ENCODE results near the gene DDX41. TPM values are rescaled to one million over a fixed set of nuclear protein-coding genes. Genes with fewer than 3 reads are reported as not detected.

Gene DDX41
- total RNA-seq, 3 donors from 2014 or later (not counting 1 experiment from before 2014, with no cell fraction given), result 66.6 to 106 (median 78.3) TPM

GRCh38 chr5:177467436-177467835, 49.3 kb downstream of the DDX41 start:
- H3K4me1 Mint-ChIP-seq, result peaks cover 14 to 30% of the 10 kb centered on the region in 2 donors
- 93% methylated on average over 31 of the region's 31 CpGs for WGBS (ENCODE audit: insufficient coverage)

GRCh38 chr5:177466861-177467260, 49.9 kb downstream of the DDX41 start:
- no peak for DNase-seq
- intact Hi-C loops (cut with micrococcal nuclease), result no loop called here

More at GRCh38 chr5:177467436-177467835, 49.3 kb downstream of the DDX41 start:
- no peak overlapping the region for H3K27ac ChIP-seq (ENCODE audit: low read length)
- Mint-ChIP-seq H3K4me3 (no peak overlapping the region), H3K27ac (no peak overlapping the region), H3K27me3 (ENCODE audit: low read depth in 2 of 2) (no peaks in the 10 kb centered on the region), H3K9me3 (no peaks in the 10 kb centered on the region), H3K36me3 (no peaks in the 10 kb centered on the region)
- DNase-seq, result no peak
- H3K36me3 ChIP-seq (ENCODE audit: control insufficient read depth, insufficient read depth, low read length), result no peaks in the 10 kb centered on the region
- peaks cover 24% of the 10 kb centered on the region for H3K4me1 ChIP-seq (ENCODE audit: control insufficient read depth, insufficient read depth, low read length)
- intact Hi-C loops (cut with micrococcal nuclease), result no loop called here
- no peak for TF ChIP-seq CTCF (IDR thresholded peaks at IDR 0.05)
- no peak overlapping the region for H3K4me3 ChIP-seq (ENCODE audit: low read length)
- ATAC-seq, result no peak
- peaks cover 5% of the 10 kb centered on the region for H3K27me3 ChIP-seq (ENCODE audit: control insufficient read depth, insufficient read depth, low read length)
- no peaks in the 10 kb centered on the region for H3K9me3 ChIP-seq (ENCODE audit: control insufficient read depth, insufficient read depth, low read length)

GRCh38 chr5:177465044-177465443, 51.7 kb downstream of the DDX41 start:
- H3K27ac ChIP-seq (ENCODE audit: low read length), result no peak overlapping the region
- peaks cover 18% of the 10 kb centered on the region for H3K4me1 ChIP-seq (ENCODE audit: control insufficient read depth, insufficient read depth, low read length)
- Mint-ChIP-seq H3K27me3 (ENCODE audit: low read depth in 2 of 2) (no peaks in the 10 kb centered on the region), H3K36me3 (no peaks in the 10 kb centered on the region), H3K27ac (no peak overlapping the region), H3K4me3 (no peak overlapping the region), H3K4me1 (peaks cover 14 to 17% of the 10 kb centered on the region in 2 donors), H3K9me3 (no peaks in the 10 kb centered on the region)
- no peaks in the 10 kb centered on the region for H3K27me3 ChIP-seq (ENCODE audit: control insufficient read depth, insufficient read depth, low read length)
- intact Hi-C loops (cut with micrococcal nuclease), result no loop called here
- no peak for ATAC-seq
- no peaks in the 10 kb centered on the region for H3K36me3 ChIP-seq (ENCODE audit: control insufficient read depth, insufficient read depth, low read length)
- no peak for TF ChIP-seq CTCF (IDR thresholded peaks at IDR 0.05)
- 98% methylated on average over 6 of the region's 11 CpGs for WGBS (ENCODE audit: insufficient coverage)
- no peaks in the 10 kb centered on the region for H3K9me3 ChIP-seq (ENCODE audit: control insufficient read depth, insufficient read depth, low read length)
- no peak for DNase-seq
- no peak overlapping the region for H3K4me3 ChIP-seq (ENCODE audit: low read length)

More at GRCh38 chr5:177466861-177467260, 49.9 kb downstream of the DDX41 start:
- Mint-ChIP-seq H3K4me3 (no peak overlapping the region), H3K9me3 (no peaks in the 10 kb centered on the region), H3K36me3 (no peaks in the 10 kb centered on the region), H3K4me1 (peaks cover 14 to 24% of the 10 kb centered on the region in 2 donors), H3K27me3 (ENCODE audit: low read depth in 2 of 2) (no peaks in the 10 kb centered on the region), H3K27ac (no peak overlapping the region)
- TF ChIP-seq CTCF (IDR thresholded peaks at IDR 0.05), result no peak
- peaks cover 24% of the 10 kb centered on the region for H3K4me1 ChIP-seq (ENCODE audit: control insufficient read depth, insufficient read depth, low read length)
- no peaks in the 10 kb centered on the region for H3K36me3 ChIP-seq (ENCODE audit: control insufficient read depth, insufficient read depth, low read length)
- H3K27me3 ChIP-seq (ENCODE audit: control insufficient read depth, insufficient read depth, low read length), result no peaks in the 10 kb centered on the region
- no peak overlapping the region for H3K27ac ChIP-seq (ENCODE audit: low read length)
- no peaks in the 10 kb centered on the region for H3K9me3 ChIP-seq (ENCODE audit: control insufficient read depth, insufficient read depth, low read length)
- 94% methylated on average over 25 of the region's 25 CpGs for WGBS (ENCODE audit: insufficient coverage)
- H3K4me3 ChIP-seq (ENCODE audit: low read length), result no peak overlapping the region
- no peak for ATAC-seq

- Mint-ChIP-seq H3K4me1 (peaks cover 0 to 5% of the 10 kb centered on the region in 2 donors), H3K4me3 (no peak overlapping the region), H3K36me3 (no peaks in the 10 kb centered on the region), H3K27ac (no peak overlapping the region), H3K27me3 (ENCODE audit: low read depth in 2 of 2) (no peaks in the 10 kb centered on the region), H3K9me3 (no peaks in the 10 kb centered on the region)
- no peak overlapping the region for H3K27ac ChIP-seq (ENCODE audit: low read length)
- no peak for ATAC-seq
- no peak for DNase-seq
- H3K4me1 ChIP-seq (ENCODE audit: control insufficient read depth, insufficient read depth, low read length), result peaks cover 14% of the 10 kb centered on the region
- TF ChIP-seq CTCF (IDR thresholded peaks at IDR 0.05), result no peak
- no peaks in the 10 kb centered on the region for H3K36me3 ChIP-seq (ENCODE audit: control insufficient read depth, insufficient read depth, low read length)
- no peak overlapping the region for H3K4me3 ChIP-seq (ENCODE audit: low read length)
- 46% methylated on average over 27 of the region's 27 CpGs for WGBS (ENCODE audit: insufficient coverage)
- intact Hi-C loops (cut with micrococcal nuclease), result no loop called here
- H3K9me3 ChIP-seq (ENCODE audit: control insufficient read depth, insufficient read depth, low read length), result no peaks in the 10 kb centered on the region
- no peaks in the 10 kb centered on the region for H3K27me3 ChIP-seq (ENCODE audit: control insufficient read depth, insufficient read depth, low read length)
These were observed 54.6 kb downstream of the DDX41 start for GRCh38 chr5:177462021-177462670.
